ENCODE data around the gene IFNAR1. TPM values are rescaled to one million over a fixed set of nuclear protein-coding genes. Genes with fewer than 3 reads are reported as not detected.
A peak's percentile ranks its signal among the peaks of the same experiment; 100 is the strongest.

The IFNAR1 gene
- total RNA-seq, 4 donors from 2014 or later: 8.9 to 24.3 (median 9.9) TPM

- peaks cover 8 to 14% of the 10 kb centered on the region in 2 donors for H3K4me1 ChIP-seq
- ATAC-seq (peak; percentile 48 to 59), DNase-seq (peak in 1 of 2 donors; percentile 34)
- peak overlapping the region; percentile 83 to 94 (median 88) for H3K4me3 ChIP-seq
- H3K27ac ChIP-seq: peak overlapping the region; percentile 82 to 92 (median 87)
- no peaks in the 10 kb centered on the region for H3K9me3 ChIP-seq
- TF ChIP-seq CTCF (IDR thresholded peaks at IDR 0.05 in 4 of 5, conservative IDR thresholded peaks at IDR 0.05 in 1 of 5) (no peak), POLR2A (IDR thresholded peaks at IDR 0.05) (no peak)
- no peaks in the 10 kb centered on the region for H3K27me3 ChIP-seq
- in situ Hi-C loops (cut with MboI; ENCODE audit: low sequenced_read_pairs in 4 of 4) (loop anchor here in 1 of 4 donors (25.0 kb wide), 1 partner anchor 108 kb away; no protein-coding TSS in a partner anchor), intact Hi-C loops (cut with DNase I; ENCODE audit: low total_unique reads) (loop anchor here (5.0 kb wide), 1 partner anchor 38 kb away; no protein-coding TSS in a partner anchor)
- H3K36me3 ChIP-seq: no peaks in the 10 kb centered on the region
Measured at GRCh38 chr21:33403786-33404585, 79.2 kb downstream of the IFNAR1 start.

DNA sequence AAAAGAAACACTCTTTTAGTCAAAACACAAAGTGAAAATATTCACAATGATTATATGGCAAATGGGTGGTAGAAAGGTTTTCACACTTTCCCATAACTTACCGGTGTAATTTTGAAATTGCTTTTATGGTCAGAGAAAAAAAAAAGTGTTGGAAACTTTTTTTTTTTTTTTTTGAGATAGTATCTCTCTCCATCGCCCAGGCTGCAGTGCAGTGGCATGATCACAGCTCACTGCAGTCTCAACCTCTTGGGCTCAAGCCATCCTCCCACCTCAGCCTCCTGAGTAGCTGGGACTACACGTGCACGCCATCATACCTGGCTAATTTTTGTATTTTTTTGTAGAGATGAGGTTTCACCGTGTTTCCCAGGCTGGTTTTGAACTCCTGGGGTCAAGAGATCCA lies 81.7 kb downstream of the IFNAR1 start:
- Histone ChIP-seq H3K27me3 (no peaks in the 10 kb centered on the region), H3K9me3 (no peaks in the 10 kb centered on the region), H3K27ac (no peak overlapping the region), H3K4me3 (no peak overlapping the region), H3K36me3 (no peaks in the 10 kb centered on the region), H3K4me1 (peaks cover 8 to 14% of the 10 kb centered on the region in 2 donors)
- no peak for TF ChIP-seq POLR2A (IDR thresholded peaks at IDR 0.05)
- no peak for TF ChIP-seq CTCF (IDR thresholded peaks at IDR 0.05 in 4 of 5, conservative IDR thresholded peaks at IDR 0.05 in 1 of 5)
- DNase-seq: no peak
- intact Hi-C loops (cut with DNase I; ENCODE audit: low total_unique reads): no loop called here
- no peak for ATAC-seq
- in situ Hi-C loops (cut with MboI; ENCODE audit: low sequenced_read_pairs in 4 of 4): loop anchor here in 1 of 4 donors (25.0 kb wide), 1 partner anchor 106 kb away; no protein-coding TSS in a partner anchor

Other genes with a start within 250 kb of the IFNAR1 start
- gene IFNAR2, start 95.0 kb upstream of the IFNAR1 start, total RNA-seq: 1 to 10 TPM; 3.4 to 8.0 (median 4.7) TPM
- 10 to 100 TPM; 11.4 to 17.1 (median 14.0) TPM for gene IL10RB, start 58.6 kb upstream of the IFNAR1 start, total RNA-seq
- 10 to 100 TPM; 13.9 to 27.6 (median 24.2) TPM for gene IFNGR2, start 78.4 kb downstream of the IFNAR1 start, total RNA-seq
- gene TMEM50B, start 155.0 kb downstream of the IFNAR1 start, total RNA-seq: 10 to 100 TPM; 33.2 to 47.1 (median 44.6) TPM
- gene DNAJC28, start 166.7 kb downstream of the IFNAR1 start, total RNA-seq: 1 to 10 TPM; 1.5 to 3.4 (median 2.5) TPM
- gene GART, start 217.1 kb downstream of the IFNAR1 start, total RNA-seq: 10 to 100 TPM; 46.3 to 97.5 (median 55.4) TPM
- gene SON, start 218.1 kb downstream of the IFNAR1 start, total RNA-seq: 100 to 1,000 TPM; 109 to 390 (median 126) TPM

All from gastrocnemius medialis (tissue), 4 donors.